Liver (tissue), 3 donors: ENCODE data around the gene UBE2C.

Experiments
- JUND ChIP-seq, 2 donors: IDR thresholded peaks; 2 replicates each; pipeline ENCODE4 v1.6.1; 2016; ENCODE audit warnings: antibody characterized with exemption in 2 of 2
- SP1 ChIP-seq: IDR thresholded peaks from 2 replicates; pipeline ENCODE4 v1.6.1; 2018; ENCODE audit warnings: antibody characterized with exemption, mild to moderate bottlenecking
- TAF1 ChIP-seq: conservative IDR thresholded peaks from 2 replicates; pipeline ENCODE4 v1.6.1; 2016; ENCODE audit warnings: antibody characterized with exemption, mild to moderate bottlenecking
- YY1 ChIP-seq: IDR thresholded peaks from 2 replicates; pipeline ENCODE4 v1.6.1; 2016; ENCODE audit warnings: antibody characterized with exemption, mild to moderate bottlenecking
- TF ChIP-seq, protein P1 (sequence below): fragments of 150-350 bp; IDR thresholded peaks from 2 replicates; pipeline ENCODE4 v1.5.1; 2017; ENCODE audit warnings: improper control_type of control experiment, low read depth, low read length; ENCODE audit not compliant: missing input control
- TF ChIP-seq, protein P2 (sequence below): IDR thresholded peaks from 2 replicates; pipeline ENCODE4 v1.6.1; 2016; ENCODE audit warnings: antibody characterized with exemption
- TF ChIP-seq, protein P3 (sequence below): IDR thresholded peaks from 2 replicates; pipeline ENCODE4 v1.6.1; 2016; ENCODE audit warnings: antibody characterized with exemption, mild to moderate bottlenecking
- TF ChIP-seq, protein P4 (sequence below): IDR thresholded peaks from 2 replicates; pipeline ENCODE4 v1.6.1; 2016; ENCODE audit warnings: antibody characterized with exemption
- donor health status: healthy.
- donor health status: healthy.

DNA sequence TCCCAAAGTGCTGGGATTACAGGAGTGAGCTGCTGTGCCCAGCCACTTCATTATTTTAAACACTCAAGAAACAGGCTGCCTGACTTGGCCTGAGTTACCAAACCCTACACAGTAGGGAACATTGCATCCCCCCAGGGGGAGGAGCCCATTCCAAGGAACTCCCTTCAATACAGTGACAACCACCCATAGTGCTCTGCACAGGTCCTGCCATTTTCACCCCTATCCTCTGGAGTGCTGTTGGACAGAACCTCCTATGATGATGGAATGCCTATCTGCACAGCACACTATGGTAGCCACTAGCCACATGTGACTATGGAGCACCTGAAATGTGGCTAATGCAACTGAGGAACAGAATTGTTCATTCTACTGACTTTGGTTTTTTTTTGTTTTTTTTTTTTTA, 33.0 kb downstream of the UBE2C start:
- TF ChIP-seq, protein P1, sequence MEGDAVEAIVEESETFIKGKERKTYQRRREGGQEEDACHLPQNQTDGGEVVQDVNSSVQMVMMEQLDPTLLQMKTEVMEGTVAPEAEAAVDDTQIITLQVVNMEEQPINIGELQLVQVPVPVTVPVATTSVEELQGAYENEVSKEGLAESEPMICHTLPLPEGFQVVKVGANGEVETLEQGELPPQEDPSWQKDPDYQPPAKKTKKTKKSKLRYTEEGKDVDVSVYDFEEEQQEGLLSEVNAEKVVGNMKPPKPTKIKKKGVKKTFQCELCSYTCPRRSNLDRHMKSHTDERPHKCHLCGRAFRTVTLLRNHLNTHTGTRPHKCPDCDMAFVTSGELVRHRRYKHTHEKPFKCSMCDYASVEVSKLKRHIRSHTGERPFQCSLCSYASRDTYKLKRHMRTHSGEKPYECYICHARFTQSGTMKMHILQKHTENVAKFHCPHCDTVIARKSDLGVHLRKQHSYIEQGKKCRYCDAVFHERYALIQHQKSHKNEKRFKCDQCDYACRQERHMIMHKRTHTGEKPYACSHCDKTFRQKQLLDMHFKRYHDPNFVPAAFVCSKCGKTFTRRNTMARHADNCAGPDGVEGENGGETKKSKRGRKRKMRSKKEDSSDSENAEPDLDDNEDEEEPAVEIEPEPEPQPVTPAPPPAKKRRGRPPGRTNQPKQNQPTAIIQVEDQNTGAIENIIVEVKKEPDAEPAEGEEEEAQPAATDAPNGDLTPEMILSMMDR, result no peak
- TF ChIP-seq, protein P2, sequence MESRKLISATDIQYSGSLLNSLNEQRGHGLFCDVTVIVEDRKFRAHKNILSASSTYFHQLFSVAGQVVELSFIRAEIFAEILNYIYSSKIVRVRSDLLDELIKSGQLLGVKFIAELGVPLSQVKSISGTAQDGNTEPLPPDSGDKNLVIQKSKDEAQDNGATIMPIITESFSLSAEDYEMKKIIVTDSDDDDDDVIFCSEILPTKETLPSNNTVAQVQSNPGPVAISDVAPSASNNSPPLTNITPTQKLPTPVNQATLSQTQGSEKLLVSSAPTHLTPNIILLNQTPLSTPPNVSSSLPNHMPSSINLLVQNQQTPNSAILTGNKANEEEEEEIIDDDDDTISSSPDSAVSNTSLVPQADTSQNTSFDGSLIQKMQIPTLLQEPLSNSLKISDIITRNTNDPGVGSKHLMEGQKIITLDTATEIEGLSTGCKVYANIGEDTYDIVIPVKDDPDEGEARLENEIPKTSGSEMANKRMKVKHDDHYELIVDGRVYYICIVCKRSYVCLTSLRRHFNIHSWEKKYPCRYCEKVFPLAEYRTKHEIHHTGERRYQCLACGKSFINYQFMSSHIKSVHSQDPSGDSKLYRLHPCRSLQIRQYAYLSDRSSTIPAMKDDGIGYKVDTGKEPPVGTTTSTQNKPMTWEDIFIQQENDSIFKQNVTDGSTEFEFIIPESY, result no peak
- TF ChIP-seq, protein P3, sequence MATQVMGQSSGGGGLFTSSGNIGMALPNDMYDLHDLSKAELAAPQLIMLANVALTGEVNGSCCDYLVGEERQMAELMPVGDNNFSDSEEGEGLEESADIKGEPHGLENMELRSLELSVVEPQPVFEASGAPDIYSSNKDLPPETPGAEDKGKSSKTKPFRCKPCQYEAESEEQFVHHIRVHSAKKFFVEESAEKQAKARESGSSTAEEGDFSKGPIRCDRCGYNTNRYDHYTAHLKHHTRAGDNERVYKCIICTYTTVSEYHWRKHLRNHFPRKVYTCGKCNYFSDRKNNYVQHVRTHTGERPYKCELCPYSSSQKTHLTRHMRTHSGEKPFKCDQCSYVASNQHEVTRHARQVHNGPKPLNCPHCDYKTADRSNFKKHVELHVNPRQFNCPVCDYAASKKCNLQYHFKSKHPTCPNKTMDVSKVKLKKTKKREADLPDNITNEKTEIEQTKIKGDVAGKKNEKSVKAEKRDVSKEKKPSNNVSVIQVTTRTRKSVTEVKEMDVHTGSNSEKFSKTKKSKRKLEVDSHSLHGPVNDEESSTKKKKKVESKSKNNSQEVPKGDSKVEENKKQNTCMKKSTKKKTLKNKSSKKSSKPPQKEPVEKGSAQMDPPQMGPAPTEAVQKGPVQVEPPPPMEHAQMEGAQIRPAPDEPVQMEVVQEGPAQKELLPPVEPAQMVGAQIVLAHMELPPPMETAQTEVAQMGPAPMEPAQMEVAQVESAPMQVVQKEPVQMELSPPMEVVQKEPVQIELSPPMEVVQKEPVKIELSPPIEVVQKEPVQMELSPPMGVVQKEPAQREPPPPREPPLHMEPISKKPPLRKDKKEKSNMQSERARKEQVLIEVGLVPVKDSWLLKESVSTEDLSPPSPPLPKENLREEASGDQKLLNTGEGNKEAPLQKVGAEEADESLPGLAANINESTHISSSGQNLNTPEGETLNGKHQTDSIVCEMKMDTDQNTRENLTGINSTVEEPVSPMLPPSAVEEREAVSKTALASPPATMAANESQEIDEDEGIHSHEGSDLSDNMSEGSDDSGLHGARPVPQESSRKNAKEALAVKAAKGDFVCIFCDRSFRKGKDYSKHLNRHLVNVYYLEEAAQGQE, result no peak
- no peak for TF ChIP-seq YY1
- TF ChIP-seq JUND (IDR thresholded peaks at IDR 0.05), result no peak
- no peak for TF ChIP-seq TAF1
- TF ChIP-seq, protein P4, sequence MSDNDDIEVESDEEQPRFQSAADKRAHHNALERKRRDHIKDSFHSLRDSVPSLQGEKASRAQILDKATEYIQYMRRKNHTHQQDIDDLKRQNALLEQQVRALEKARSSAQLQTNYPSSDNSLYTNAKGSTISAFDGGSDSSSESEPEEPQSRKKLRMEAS, result no peak
- TF ChIP-seq SP1, result no peak
